IMR-90 (cell line): ENCODE measurements around the gene PTPN3. TPM values are rescaled to one million over a fixed set of nuclear protein-coding genes. Genes with fewer than 3 reads are reported as not detected.

Experiments used
- ATAC-seq: fragments of 200-7000 bp; cut with Tn5 transposase; 2 replicates; pipeline ENCODE4 v1.9.1; 2020; ENCODE audit warnings: low read depth, mild to moderate bottlenecking, moderate library complexity
- BruUV-seq: library from RNA; stranded (reverse); fragments of 400-500 nt; replicated peaks from 2 replicates; lab custom pipeline; 2021; lab: Mats Ljungman, UMichigan
- CTCF ChIA-PET: fragments of 300-600 bp; formaldehyde crosslinking; extraction: SDS; loops from one replicate; lab custom pipeline; 2021; ENCODE audit warnings: antibody characterized with exemption; lab: Yijun Ruan, JAX
- POLR2A ChIA-PET: fragments of 300-600 bp; sonication (Branson Sonifier 250); formaldehyde crosslinking; loops from one replicate; lab custom pipeline; 2022; ENCODE audit warnings: antibody characterized with exemption; ENCODE audit not compliant: unreplicated experiment; lab: Charles Lee
- DNase-seq: peaks from one replicate; pipeline ENCODE4 v3.0.0; 2013
- H2AFZ ChIP-seq: replicated peaks from 2 replicates; pipeline ENCODE3; 2013; ENCODE audit warnings: low read length, mild to moderate bottlenecking; ENCODE audit not compliant: poor library complexity
- H2AK5ac ChIP-seq: 2 replicates; pipeline ENCODE4 v1.6.1; 2013; ENCODE audit warnings: low read depth, low read length, inconsistent platforms
- H2AK9ac ChIP-seq: replicated peaks from 2 replicates; pipeline ENCODE3; 2013; ENCODE audit warnings: mild to moderate bottlenecking, low read depth, low read length, moderate library complexity; ENCODE audit not compliant: poor library complexity
- H2BK120ac ChIP-seq: 2 replicates; pipeline ENCODE4 v1.6.1; 2013; ENCODE audit warnings: low read depth, low read length, inconsistent platforms
- H2BK15ac ChIP-seq: 3 replicates; pipeline ENCODE4 v1.6.1; 2013; ENCODE audit warnings: low read depth, low read length, inconsistent platforms
- H2BK20ac ChIP-seq: 2 replicates; pipeline ENCODE4 v1.6.1; 2013; ENCODE audit warnings: low read depth, mild to moderate bottlenecking, inconsistent platforms, low read length, moderate library complexity
- H2BK5ac ChIP-seq: 2 replicates; pipeline ENCODE4 v1.6.1; 2013; ENCODE audit warnings: mild to moderate bottlenecking, low read depth, low read length, inconsistent platforms; ENCODE audit not compliant: poor library complexity, severe bottlenecking
- H3K14ac ChIP-seq: replicated peaks from 2 replicates; pipeline ENCODE4 v1.6.1; 2013; ENCODE audit warnings: low read depth, low read length, inconsistent platforms
- H3K18ac ChIP-seq: 2 replicates; pipeline ENCODE4 v1.6.1; 2013; ENCODE audit warnings: low read depth, low read length, control low read depth
- H3K23ac ChIP-seq: 2 replicates; pipeline ENCODE4 v1.6.1; 2013; ENCODE audit warnings: low read depth, low read length, inconsistent platforms
- H3K27ac ChIP-seq: 2 replicates; pipeline ENCODE4 v1.5.1; 2013; ENCODE audit warnings: mild to moderate bottlenecking, control low read depth, low read length; ENCODE audit not compliant: insufficient read depth
- H3K27me3 ChIP-seq: 2 replicates; pipeline ENCODE4 v1.6.1; 2013; ENCODE audit warnings: low read length; ENCODE audit not compliant: control insufficient read depth, insufficient read depth
- H3K36me3 ChIP-seq: 2 replicates; pipeline ENCODE4 v1.6.1; 2013; ENCODE audit warnings: low read length, mixed read lengths; ENCODE audit not compliant: control insufficient read depth, insufficient read depth
- H3K4ac ChIP-seq: 2 replicates; pipeline ENCODE4 v1.6.1; 2013; ENCODE audit warnings: low read depth, low read length, inconsistent platforms
- H3K4me1 ChIP-seq: 2 replicates; pipeline ENCODE4 v1.6.1; 2013; ENCODE audit warnings: low read length, mixed read lengths; ENCODE audit not compliant: control insufficient read depth, insufficient read depth
- H3K4me2 ChIP-seq: 2 replicates; pipeline ENCODE4 v1.6.1; 2013; ENCODE audit warnings: low read depth, mild to moderate bottlenecking, control low read depth, low read length, moderate library complexity
- H3K4me3 ChIP-seq: 2 replicates; pipeline ENCODE4 v1.5.1; 2013; ENCODE audit warnings: low read depth, mild to moderate bottlenecking, control low read depth, low read length, moderate library complexity; ENCODE audit not compliant: insufficient read depth
- H3K56ac ChIP-seq: 2 replicates; pipeline ENCODE4 v1.6.1; 2013; ENCODE audit warnings: low read length, inconsistent platforms; ENCODE audit not compliant: insufficient read depth; ENCODE audit errors: extremely low read depth
- H3K79me1 ChIP-seq, 2 experiments: 2 replicates each; pipeline ENCODE4 v1.6.1; 2013; ENCODE audit warnings: low read length in 2 of 2, inconsistent platforms in 1 of 2, low read depth in 1 of 2
- H3K9ac ChIP-seq: 2 replicates; pipeline ENCODE4 v1.6.1; 2013; ENCODE audit warnings: low read depth, low read length, control low read depth
- H3K9me1 ChIP-seq: 2 replicates; pipeline ENCODE4 v1.6.1; 2013; ENCODE audit warnings: low read length, inconsistent platforms; ENCODE audit not compliant: insufficient read depth
- H3K9me3 ChIP-seq: 2 replicates; pipeline ENCODE4 v1.6.1; 2013; ENCODE audit warnings: low read length; ENCODE audit not compliant: control insufficient read depth, insufficient read depth
- H4K20me1 ChIP-seq: 2 replicates; pipeline ENCODE4 v1.6.1; 2013; ENCODE audit warnings: low read length, inconsistent platforms; ENCODE audit not compliant: insufficient read depth
- H4K5ac ChIP-seq: 2 replicates; pipeline ENCODE4 v1.6.1; 2013; ENCODE audit warnings: mild to moderate bottlenecking, low read depth, low read length, control low read depth
- H4K8ac ChIP-seq, 2 experiments: 2 replicates each; pipeline ENCODE4 v1.6.1; 2013; ENCODE audit warnings: low read depth in 2 of 2, low read length in 2 of 2, control low read depth in 1 of 2, inconsistent platforms in 1 of 2
- H4K91ac ChIP-seq: 2 replicates; pipeline ENCODE4 v1.6.1; 2013; ENCODE audit warnings: low read depth, low read length, inconsistent platforms; ENCODE audit not compliant: insufficient read depth
- MAZ ChIP-seq: IDR thresholded peaks from 2 replicates; pipeline ENCODE4 v1.6.1; 2012; ENCODE audit warnings: low read depth, mild to moderate bottlenecking, low read length, improper control_type of control experiment, moderate library complexity, borderline replicate concordance
- USF2 ChIP-seq: fragments of 150-350 bp; IDR thresholded peaks from 2 replicates; pipeline ENCODE4 v1.6.1; 2017; ENCODE audit warnings: mild to moderate bottlenecking, antibody characterized with exemption, low read length, low read depth
- WGBS, 2 experiments: methylation state at CpG; one replicate each; pipeline versions ENCODE4 v1.1.5 to v1.1.7; 2013; ENCODE audit warnings: missing lambda C conversion rate in 2 of 2; ENCODE audit not compliant: insufficient read length in 1 of 2; ENCODE audit errors: extremely low coverage in 2 of 2; 5-methylcytosine and 5-hydroxymethylcytosine counted together
- dilution Hi-C: fragments of 300-500 bp; cut with HindIII; formaldehyde crosslinking; loops from one replicate; pipeline ENCODE4 v1.14.3; 2018; ENCODE audit warnings: low sequenced_read_pairs; ENCODE audit not compliant: unreplicated experiment
- in situ Hi-C: fragments of 300-500 bp; cut with MboI; formaldehyde crosslinking; loops from 3 replicates; pipeline ENCODE4 v1.14.3; 2019; ENCODE audit warnings: low sequenced_read_pairs, inconsistent platforms, mixed read lengths
- intact Hi-C: fragments of 100-400 bp; cut with micrococcal nuclease; formaldehyde crosslinking; loops from 2 replicates; pipeline ENCODE4 v1.10.0; 2022
- polyA plus RNA-seq, 3 experiments: library from polyadenylated mRNA; depleted of rRNA; stranded (reverse); fragments of >200 nt; gene quantifications; 2 replicates each; pipeline ENCODE4 v1.2.3, GENCODE V29; 2012; ENCODE audit warnings: low replicate concordance in 1 of 3
- total RNA-seq: library from RNA; depleted of rRNA; stranded (reverse); fragments of >200 nt; gene quantifications from 2 replicates; pipeline ENCODE4 v1.2.3, GENCODE V29; 2012

The PTPN3 gene
- total and polyA plus RNA-seq, 2 of the 4 experiments (the other 2 are of a cell fraction): 0.72 to 0.89 TPM

GRCh38 chr9:109496218-109496617 lies 1.9 kb downstream of the PTPN3 start:
- in situ Hi-C loops (no loop called here), dilution Hi-C loops (no loop called here), intact Hi-C loops (no loop called here)
- 83% methylated on average over 1 of the region's 3 CpGs; no CpG with 5 or more reads in 1 of the 2 experiments for WGBS, 2 experiments
- H4K8ac ChIP-seq: no peak overlapping the region
- H3K18ac ChIP-seq: no peak overlapping the region
- ATAC-seq: no peak
- CTCF ChIA-PET: no interaction called here
- no peak overlapping the region for H3K4me3 ChIP-seq
- no peaks in the 10 kb centered on the region; a peak in 1 of 4 replicates for H3K79me1 ChIP-seq
- no peak overlapping the region for H4K91ac ChIP-seq
- H3K27me3 ChIP-seq: peaks cover 60% of the 10 kb centered on the region
- H2BK120ac ChIP-seq: no peak overlapping the region
- no peaks in the 10 kb centered on the region for H3K36me3 ChIP-seq
- H4K5ac ChIP-seq: no peak overlapping the region
- no peak for DNase-seq
- H3K9ac ChIP-seq: no peak overlapping the region
- no peak overlapping the region for H2AFZ ChIP-seq
- TF ChIP-seq USF2 (no peak), MAZ (no peak)
- no peak overlapping the region for H3K14ac ChIP-seq
- no peak overlapping the region for H3K4me2 ChIP-seq
- H4K20me1 ChIP-seq: no peaks in the 10 kb centered on the region
- no peak overlapping the region for H3K23ac ChIP-seq
- no peak overlapping the region for H3K56ac ChIP-seq
- BruUV-seq: no TSS peak
- H2AK9ac ChIP-seq: no peak overlapping the region
- H3K4me1 ChIP-seq: no peaks in the 10 kb centered on the region
- peaks cover 2% of the 10 kb centered on the region; the same call in 1 of the 2 replicates for H3K9me3 ChIP-seq
- H2BK15ac ChIP-seq: no peak overlapping the region
- no peak overlapping the region for H3K27ac ChIP-seq
- H2BK5ac ChIP-seq: no peak overlapping the region
- POLR2A ChIA-PET: no interaction called here
- H2BK20ac ChIP-seq: no peak overlapping the region
- H2AK5ac ChIP-seq: no peak overlapping the region
- peaks cover 4% of the 10 kb centered on the region; the same call in 1 of the 2 replicates for H3K9me1 ChIP-seq
- H3K4ac ChIP-seq: no peak overlapping the region
